DND-41 (cell line): Measurements from ENCODE around the gene MAGEB10.

ENCODE experiments used
- ATAC-seq: fragments of 200-7000 bp; cut with Tn5 transposase; 3 replicates; pipeline ENCODE4 v1.9.1; 2021; ENCODE audit warnings: low read depth; ENCODE audit not compliant: insufficient read depth
- DNase-seq: peaks from one replicate; pipeline ENCODE4 v3.0.0-alpha.2; 2020
- H2AFZ ChIP-seq: 2 replicates; pipeline ENCODE4 v1.6.0; 2012; ENCODE audit warnings: low read depth, low read length
- H3K27ac ChIP-seq: 2 replicates; pipeline ENCODE4 v1.5.1; 2012; ENCODE audit warnings: low read length, inconsistent platforms
- H3K27me3 ChIP-seq: fragments of 200-600 bp; sonication (generic); 2 replicates; pipeline ENCODE4 v1.6.0; 2012; ENCODE audit warnings: low read length, mild to moderate bottlenecking, inconsistent platforms; ENCODE audit not compliant: insufficient read depth, poor library complexity
- H3K36me3 ChIP-seq: 2 replicates; pipeline ENCODE4 v1.5.1; 2012; ENCODE audit warnings: low read length, inconsistent platforms; ENCODE audit not compliant: insufficient read depth
- H3K4me1 ChIP-seq: 2 replicates; pipeline ENCODE4 v1.5.1; 2012; ENCODE audit warnings: mild to moderate bottlenecking, low read length; ENCODE audit not compliant: insufficient read depth
- H3K4me2 ChIP-seq: 2 replicates; pipeline ENCODE4 v1.6.0; 2012; ENCODE audit warnings: mild to moderate bottlenecking, moderate library complexity, low read length, inconsistent platforms; ENCODE audit not compliant: insufficient read depth
- H3K4me3 ChIP-seq, 2 experiments: fragments of 200-600 bp in 1 of 2; shearing (Covaris generic) in 1 of 2; 2 replicates each; pipeline ENCODE4 v1.5.1; 2012 to 2016; ENCODE audit warnings: inconsistent platforms in 2 of 2, low read length in 2 of 2, mild to moderate bottlenecking in 2 of 2, low read depth in 1 of 2, moderate library complexity in 1 of 2
- H3K79me2 ChIP-seq: 2 replicates; pipeline ENCODE4 v1.6.0; 2012; ENCODE audit warnings: low read length, inconsistent platforms; ENCODE audit not compliant: insufficient read depth
- H3K9ac ChIP-seq: 2 replicates; pipeline ENCODE4 v1.6.0; 2012; ENCODE audit warnings: low read depth, mild to moderate bottlenecking, inconsistent platforms, low read length, moderate library complexity
- H3K9me3 ChIP-seq: 2 replicates; pipeline ENCODE4 v1.5.1; 2012; ENCODE audit warnings: low read length, moderate library complexity, mild to moderate bottlenecking, inconsistent platforms; ENCODE audit not compliant: insufficient read depth, severe bottlenecking
- H4K20me1 ChIP-seq: 2 replicates; pipeline ENCODE4 v1.6.0; 2012; ENCODE audit warnings: low read length; ENCODE audit not compliant: insufficient read depth
- CTCF ChIP-seq: IDR thresholded peaks from 2 replicates; pipeline ENCODE4 v1.5.1; 2012; ENCODE audit warnings: borderline replicate concordance, low read length, moderate library complexity, mild to moderate bottlenecking; ENCODE audit not compliant: poor library complexity, severe bottlenecking; ENCODE audit errors: extremely low read depth
- EZH2 ChIP-seq: IDR thresholded peaks from 3 replicates; pipeline ENCODE4 v1.6.1; 2012; ENCODE audit warnings: borderline replicate concordance, low read depth, mild to moderate bottlenecking, moderate library complexity, low read length, inconsistent platforms; ENCODE audit not compliant: severe bottlenecking

The MAGEB10 gene

GRCh38 chrX:27815209-27815608 lies 7.4 kb downstream of the MAGEB10 start:
- Histone ChIP-seq H4K20me1 (no peaks in the 10 kb centered on the region), H3K4me3 (no peak overlapping the region), H3K79me2 (no peaks in the 10 kb centered on the region), H3K36me3 (no peaks in the 10 kb centered on the region), H3K27ac (no peak overlapping the region), H3K9ac (no peak overlapping the region), H3K4me2 (no peak overlapping the region), H3K27me3 (no peaks in the 10 kb centered on the region), H3K9me3 (no peaks in the 10 kb centered on the region), H3K4me1 (no peaks in the 10 kb centered on the region), H2AFZ (no peak overlapping the region)
- DNase-seq, result no peak
- no peak for TF ChIP-seq CTCF
- no peak for TF ChIP-seq EZH2
- no peak for ATAC-seq

GRCh38 chrX:27823812-27824211 lies 16.0 kb downstream of the MAGEB10 start:
- no peak for TF ChIP-seq CTCF
- no peak for TF ChIP-seq EZH2
- no peaks in the 10 kb centered on the region for H3K36me3 ChIP-seq
- H3K9me3 ChIP-seq, result no peaks in the 10 kb centered on the region
- peak overlapping the region; percentile 24; the same call in 1 of the 2 replicates for H3K9ac ChIP-seq
- no peak overlapping the region for H3K4me3 ChIP-seq
- no peak overlapping the region for H2AFZ ChIP-seq
- peak; percentile 35 for DNase-seq
- peak overlapping the region; percentile 43 for H3K4me2 ChIP-seq
- peak; percentile 92 for ATAC-seq
- H3K79me2 ChIP-seq, result no peaks in the 10 kb centered on the region
- H4K20me1 ChIP-seq, result no peaks in the 10 kb centered on the region
- H3K4me1 ChIP-seq, result peaks cover 30% of the 10 kb centered on the region
- no peaks in the 10 kb centered on the region for H3K27me3 ChIP-seq
- peak overlapping the region; percentile 90 for H3K27ac ChIP-seq

GRCh38 chrX:27838185-27838584 lies 30.4 kb downstream of the MAGEB10 start:
- no peak for TF ChIP-seq EZH2
- no peak for TF ChIP-seq CTCF

GRCh38 chrX:27840881-27841280 lies 33.1 kb downstream of the MAGEB10 start:
- no peak for TF ChIP-seq CTCF
- TF ChIP-seq EZH2, result no peak

More at GRCh38 chrX:27838185-27838584, 30.4 kb downstream of the MAGEB10 start:
- H3K27me3 ChIP-seq, result no peaks in the 10 kb centered on the region
- H2AFZ ChIP-seq, result no peak overlapping the region
- ATAC-seq, result no peak
- no peak overlapping the region for H3K4me3 ChIP-seq
- DNase-seq, result no peak
- H3K4me2 ChIP-seq, result no peak overlapping the region
- H3K79me2 ChIP-seq, result no peaks in the 10 kb centered on the region
- no peak overlapping the region for H3K9ac ChIP-seq
- H3K9me3 ChIP-seq, result no peaks in the 10 kb centered on the region
- H3K4me1 ChIP-seq, result no peaks in the 10 kb centered on the region
- no peak overlapping the region for H3K27ac ChIP-seq
- no peaks in the 10 kb centered on the region for H3K36me3 ChIP-seq
- H4K20me1 ChIP-seq, result no peaks in the 10 kb centered on the region

More at GRCh38 chrX:27840881-27841280, 33.1 kb downstream of the MAGEB10 start:
- Histone ChIP-seq H3K27ac (no peak overlapping the region), H3K36me3 (no peaks in the 10 kb centered on the region), H3K9ac (no peak overlapping the region), H3K4me1 (no peaks in the 10 kb centered on the region), H3K4me3 (no peak overlapping the region), H3K4me2 (no peak overlapping the region), H3K27me3 (no peaks in the 10 kb centered on the region), H4K20me1 (no peaks in the 10 kb centered on the region), H2AFZ (peak overlapping the region; percentile 25; the same call in 1 of the 2 replicates), H3K9me3 (no peaks in the 10 kb centered on the region), H3K79me2 (no peaks in the 10 kb centered on the region)
- DNase-seq (no peak), ATAC-seq (no peak)
